ENCODE measurements around the gene SLC39A11. TPM values are rescaled to one million over a fixed set of nuclear protein-coding genes. Genes with fewer than 3 reads are reported as not detected.

Gene SLC39A11
- total RNA-seq, 2 donors from 2014 or later, result 18.1 to 20.1 TPM

- Histone ChIP-seq H3K4me1 (ENCODE audit: control insufficient read depth, insufficient read depth, low read length) (no peaks in the 10 kb centered on the region), H3K9ac (ENCODE audit: extremely low read depth, low read length, poor library complexity, severe bottlenecking) (no peak overlapping the region), H3K36me3 (ENCODE audit: control insufficient read depth, insufficient read depth, low read length) (no peaks in the 10 kb centered on the region), H3K9me3 (ENCODE audit: control insufficient read depth, low read length) (peaks cover 4% of the 10 kb centered on the region), H3K27me3 (ENCODE audit: control insufficient read depth, insufficient read depth, low read length, poor library complexity, severe bottlenecking) (no peaks in the 10 kb centered on the region), H3K4me3 (ENCODE audit: low read length) (no peak overlapping the region), H3K27ac (ENCODE audit: low read depth, low read length) (no peak overlapping the region)
- Mint-ChIP-seq H3K27ac (no peak overlapping the region), H3K4me3 (no peak overlapping the region), H3K27me3 (ENCODE audit: insufficient read depth) (no peaks in the 10 kb centered on the region), H3K36me3 (ENCODE audit: low read depth) (no peaks in the 10 kb centered on the region), H3K9me3 (peaks cover 11% of the 10 kb centered on the region), H3K4me1 (peaks cover 5% of the 10 kb centered on the region)
- 77 to 93% methylated on average over 3 of the region's 3 CpGs for WGBS, 2 experiments (ENCODE audit: insufficient coverage in 1 of 2, insufficient read length in 1 of 2)
- DNase-seq, result peak; percentile 30
- TF ChIP-seq CTCF (conservative IDR thresholded peaks at IDR 0.05), result no peak
These were observed 130.4 kb downstream of the SLC39A11 start for GRCh38 chr17:72962106-72962505.

GRCh38 chr17:72955391-72956140 lies 136.9 kb downstream of the SLC39A11 start:
- no peaks in the 10 kb centered on the region for H3K36me3 Mint-ChIP-seq (ENCODE audit: low read depth)
- Histone ChIP-seq H3K27ac (ENCODE audit: low read depth, low read length) (no peak overlapping the region), H3K4me1 (ENCODE audit: control insufficient read depth, insufficient read depth, low read length) (no peaks in the 10 kb centered on the region), H3K4me3 (ENCODE audit: low read length) (no peak overlapping the region), H3K27me3 (ENCODE audit: control insufficient read depth, insufficient read depth, low read length, poor library complexity, severe bottlenecking) (no peaks in the 10 kb centered on the region), H3K36me3 (ENCODE audit: control insufficient read depth, insufficient read depth, low read length) (no peaks in the 10 kb centered on the region), H3K9ac (ENCODE audit: extremely low read depth, low read length, poor library complexity, severe bottlenecking) (no peak overlapping the region), H3K9me3 (ENCODE audit: control insufficient read depth, low read length) (no peaks in the 10 kb centered on the region)
- H3K27me3 Mint-ChIP-seq (ENCODE audit: insufficient read depth), result no peaks in the 10 kb centered on the region
- H3K4me3 Mint-ChIP-seq, result no peak overlapping the region
- H3K4me1 Mint-ChIP-seq, result peaks cover 9% of the 10 kb centered on the region
- no peak overlapping the region for H3K27ac Mint-ChIP-seq
- 93 to 95% methylated on average over 20 of the region's 20 CpGs for WGBS, 2 experiments (ENCODE audit: insufficient coverage in 1 of 2, insufficient read length in 1 of 2)
- H3K9me3 Mint-ChIP-seq, result no peaks in the 10 kb centered on the region
- no peak for TF ChIP-seq CTCF (conservative IDR thresholded peaks at IDR 0.05)
- no peak for DNase-seq

- no peaks in the 10 kb centered on the region for H3K9me3 ChIP-seq (ENCODE audit: control insufficient read depth, low read length)
- WGBS, 2 experiments (ENCODE audit: insufficient coverage in 1 of 2, insufficient read length in 1 of 2), result 90 to 100% methylated on average over 2 to 8 of the region's 8 CpGs
- H3K9me3 Mint-ChIP-seq, result no peaks in the 10 kb centered on the region
- H3K9ac ChIP-seq (ENCODE audit: extremely low read depth, low read length, poor library complexity, severe bottlenecking), result no peak overlapping the region
- no peaks in the 10 kb centered on the region for H3K27me3 ChIP-seq (ENCODE audit: control insufficient read depth, insufficient read depth, low read length, poor library complexity, severe bottlenecking)
- H3K4me3 ChIP-seq (ENCODE audit: low read length), result no peak overlapping the region
- no peak overlapping the region for H3K27ac ChIP-seq (ENCODE audit: low read depth, low read length)
- H3K4me1 ChIP-seq (ENCODE audit: control insufficient read depth, insufficient read depth, low read length), result no peaks in the 10 kb centered on the region
- peaks cover 9% of the 10 kb centered on the region for H3K4me1 Mint-ChIP-seq
- no peaks in the 10 kb centered on the region for H3K36me3 Mint-ChIP-seq (ENCODE audit: low read depth)
- no peak for DNase-seq
- H3K27me3 Mint-ChIP-seq (ENCODE audit: insufficient read depth), result no peaks in the 10 kb centered on the region
- H3K4me3 Mint-ChIP-seq, result no peak overlapping the region
- H3K27ac Mint-ChIP-seq, result no peak overlapping the region
- TF ChIP-seq CTCF (conservative IDR thresholded peaks at IDR 0.05), result no peak
- H3K36me3 ChIP-seq (ENCODE audit: control insufficient read depth, insufficient read depth, low read length), result no peaks in the 10 kb centered on the region
These were observed 137.9 kb downstream of the SLC39A11 start for GRCh38 chr17:72954579-72954978.
